ENCODE data around the gene ADAM22.

DNA sequence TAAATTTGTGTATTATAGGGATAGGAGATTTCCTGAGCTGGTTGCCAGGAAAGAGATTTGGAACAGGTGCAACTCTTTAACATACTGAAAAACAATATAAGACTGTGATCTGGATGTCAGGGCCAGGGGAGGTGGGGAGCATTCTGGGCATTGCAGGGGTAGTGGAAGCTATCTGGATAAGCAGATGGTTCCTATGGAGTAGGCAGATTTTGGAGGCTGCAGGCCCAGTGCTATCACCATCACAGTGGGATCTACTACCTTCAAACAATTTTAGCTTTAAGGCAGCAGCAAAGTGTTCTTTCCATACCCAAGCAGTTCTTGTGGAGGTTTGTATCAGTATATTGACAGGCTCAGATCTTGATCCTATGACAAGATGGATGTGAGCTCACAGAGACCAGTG lies 71.1 kb downstream of the ADAM22 start:
- TF ChIP-seq, protein P1, sequence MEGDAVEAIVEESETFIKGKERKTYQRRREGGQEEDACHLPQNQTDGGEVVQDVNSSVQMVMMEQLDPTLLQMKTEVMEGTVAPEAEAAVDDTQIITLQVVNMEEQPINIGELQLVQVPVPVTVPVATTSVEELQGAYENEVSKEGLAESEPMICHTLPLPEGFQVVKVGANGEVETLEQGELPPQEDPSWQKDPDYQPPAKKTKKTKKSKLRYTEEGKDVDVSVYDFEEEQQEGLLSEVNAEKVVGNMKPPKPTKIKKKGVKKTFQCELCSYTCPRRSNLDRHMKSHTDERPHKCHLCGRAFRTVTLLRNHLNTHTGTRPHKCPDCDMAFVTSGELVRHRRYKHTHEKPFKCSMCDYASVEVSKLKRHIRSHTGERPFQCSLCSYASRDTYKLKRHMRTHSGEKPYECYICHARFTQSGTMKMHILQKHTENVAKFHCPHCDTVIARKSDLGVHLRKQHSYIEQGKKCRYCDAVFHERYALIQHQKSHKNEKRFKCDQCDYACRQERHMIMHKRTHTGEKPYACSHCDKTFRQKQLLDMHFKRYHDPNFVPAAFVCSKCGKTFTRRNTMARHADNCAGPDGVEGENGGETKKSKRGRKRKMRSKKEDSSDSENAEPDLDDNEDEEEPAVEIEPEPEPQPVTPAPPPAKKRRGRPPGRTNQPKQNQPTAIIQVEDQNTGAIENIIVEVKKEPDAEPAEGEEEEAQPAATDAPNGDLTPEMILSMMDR (IDR thresholded peaks at IDR 0.05; ENCODE audit: low read depth, low read length, poor library complexity, severe bottlenecking) = no peak
- no peak for TF ChIP-seq EZH2phosphoT487 (IDR thresholded peaks at IDR 0.05; ENCODE audit: borderline replicate concordance, low read length)

Data from DOHH2 (cell line).